Limb (tissue), 2 donors: ENCODE results near the gene SUPT4H1.
A peak's percentile ranks its signal among the peaks of the same experiment; 100 is the strongest.

Source experiments
- DNase-seq, 2 donors: peaks; one replicate each; pipeline ENCODE4 v3.0.0-alpha.2; 2016; ENCODE audit errors: extremely low spot score in 2 of 2

The SUPT4H1 gene

DNA sequence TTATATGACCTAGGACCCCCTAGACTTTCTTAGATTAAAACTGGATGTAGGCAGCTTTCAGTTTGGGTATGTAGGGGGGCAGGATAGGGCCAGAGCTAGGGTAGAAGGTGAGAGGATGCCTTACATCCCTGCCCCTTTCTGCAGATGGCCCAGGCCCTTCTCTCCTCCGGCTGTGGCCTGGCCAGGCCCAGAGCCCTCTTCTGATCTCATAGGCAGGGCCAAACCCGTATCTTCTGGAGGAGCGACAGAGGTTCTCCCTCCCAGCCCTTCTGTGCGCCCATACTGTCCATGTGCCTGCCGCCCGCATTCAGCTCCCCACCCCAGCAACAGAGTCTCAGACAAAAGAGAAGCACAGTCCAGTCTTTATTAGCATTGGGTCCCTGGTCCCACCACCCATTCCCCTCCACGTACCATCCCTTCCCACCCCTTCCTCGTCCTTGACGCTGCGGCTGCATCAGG is 21.4 kb downstream of the SUPT4H1 start:
- DNase-seq, result no peak

GRCh38 chr17:58329810-58330537 is 22.0 kb downstream of the SUPT4H1 start:
- DNase-seq, result no peak

GRCh38 chr17:58329035-58329809 is 22.8 kb downstream of the SUPT4H1 start:
- no peak for DNase-seq

DNA sequence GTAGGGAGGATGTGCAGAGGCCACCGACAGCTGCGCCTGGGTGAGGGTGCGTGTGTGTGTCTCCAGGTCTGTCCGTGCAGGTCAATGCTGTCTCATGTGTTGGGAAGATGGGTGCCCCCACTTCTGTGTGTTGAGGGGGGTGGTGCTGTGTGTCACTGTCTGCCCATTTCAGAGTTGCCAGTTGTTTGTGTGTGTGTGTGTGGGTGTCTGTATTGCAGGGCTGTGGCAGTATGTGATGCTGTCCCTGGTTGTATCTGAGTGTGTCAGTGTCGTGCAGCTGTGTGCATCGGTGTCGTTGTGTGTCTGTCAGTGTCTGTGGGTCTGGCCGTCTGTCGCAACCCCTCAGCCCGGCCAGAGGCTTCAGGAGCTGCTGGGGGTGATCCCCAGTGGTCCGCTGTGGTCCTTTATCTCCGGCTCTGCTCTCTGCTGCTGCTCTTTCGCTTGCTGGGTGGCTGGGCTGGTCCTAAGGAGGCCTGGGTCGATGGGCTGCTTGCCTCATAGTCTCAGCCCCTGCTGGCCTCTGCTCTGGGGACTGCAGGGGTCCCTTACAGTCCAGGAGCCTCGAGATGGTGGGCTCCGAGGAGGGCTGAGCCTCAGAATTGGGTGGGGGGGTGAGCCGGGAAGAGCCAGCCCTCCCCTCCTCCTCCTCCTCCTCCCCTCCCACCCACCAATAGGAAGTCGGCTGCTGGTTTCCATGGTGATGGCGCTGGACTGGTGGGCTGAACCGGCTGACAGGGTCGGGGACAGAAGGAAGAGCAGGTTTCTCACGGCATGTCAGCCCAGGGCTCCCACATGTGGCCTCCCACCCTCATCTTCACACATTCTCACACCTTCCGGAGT is 23.6 kb downstream of the SUPT4H1 start, which contains the start of gene TSPOAP1:
TSS of gene TSPOAP1 (minus strand) at position 601 of the 840 bp plus-strand sequence. CDS start 875 bp downstream, outside the sequence.
- peak in 1 of 2 donors; percentile 79 for DNase-seq

DNA sequence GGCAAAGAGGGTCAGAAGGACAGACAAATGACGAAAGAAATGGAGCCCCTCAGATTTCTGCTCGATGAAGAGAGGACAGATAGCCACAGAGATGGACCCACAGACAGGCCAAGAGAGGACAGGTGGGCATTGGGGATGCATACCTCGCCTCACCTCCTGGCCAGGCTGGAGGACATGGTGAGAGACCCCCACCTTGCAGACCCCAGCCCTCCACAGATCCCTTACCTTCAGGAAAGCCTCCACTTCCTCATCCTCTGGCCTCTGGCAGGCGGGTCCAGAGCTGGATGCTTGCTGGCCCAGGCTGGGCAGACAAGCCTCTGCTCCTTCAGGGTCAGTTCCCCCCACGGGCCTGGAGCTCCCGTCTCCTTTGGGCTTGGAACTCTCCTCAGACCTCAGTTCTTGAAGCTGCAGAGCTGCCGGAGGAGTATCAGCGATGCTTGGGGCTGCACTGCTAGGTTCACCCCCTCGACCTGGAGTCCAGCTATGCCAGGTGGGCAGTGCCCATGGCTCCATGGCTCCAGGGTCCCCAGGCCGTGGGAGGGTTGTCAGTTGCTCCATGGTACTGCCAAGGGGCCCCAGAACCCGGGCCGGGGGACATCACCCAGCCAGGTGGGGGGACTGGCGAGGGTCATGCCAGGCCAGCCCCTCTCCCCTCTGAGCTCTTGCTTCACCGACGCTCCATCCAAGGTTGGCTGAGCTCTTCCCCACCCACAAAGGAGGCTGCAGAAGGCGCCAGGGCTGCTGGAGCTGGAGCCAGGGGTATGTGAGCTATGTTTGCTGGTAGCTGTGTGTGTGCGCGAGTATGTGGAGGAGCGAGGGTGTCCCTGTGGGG is 24.4 kb downstream of the SUPT4H1 start:
- peak in 1 of 2 donors; percentile 27 for DNase-seq

DNA sequence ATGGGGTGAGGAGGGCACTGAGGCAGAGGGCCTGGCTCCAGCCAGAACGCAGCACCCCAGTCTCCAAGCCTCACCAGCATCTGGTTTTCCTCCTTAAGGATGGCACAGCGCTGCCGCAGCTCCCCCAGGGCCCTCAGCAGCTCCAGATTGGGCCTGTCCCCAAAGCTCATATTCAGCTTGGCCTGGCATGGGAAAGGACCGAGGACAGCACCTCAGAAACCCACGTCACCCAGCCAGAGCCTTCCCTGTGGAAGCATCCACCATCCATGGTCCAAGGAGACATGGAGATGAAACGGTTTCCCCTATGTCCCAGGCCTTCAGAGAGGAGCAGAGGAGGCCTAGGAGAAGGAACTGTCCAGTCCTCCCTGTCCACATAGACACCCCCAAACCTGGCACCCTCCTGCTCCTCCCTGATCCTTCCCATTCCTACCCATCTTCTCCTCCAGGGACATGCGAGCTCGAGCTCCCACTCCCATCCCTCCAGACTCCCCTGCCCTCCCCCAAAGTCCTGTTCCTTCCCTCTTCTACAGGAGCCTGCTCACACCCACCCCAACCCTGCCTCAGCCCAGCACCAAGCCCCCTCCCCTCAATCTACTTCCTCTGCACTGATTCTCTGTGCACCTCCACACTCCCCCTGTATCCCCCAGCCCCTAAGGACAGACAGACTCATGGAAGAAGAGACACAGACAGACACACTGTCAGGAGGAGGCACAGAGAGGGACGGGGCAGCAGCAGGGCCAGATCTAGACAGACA is 25.2 kb downstream of the SUPT4H1 start:
- DNase-seq, result no peak

DNA sequence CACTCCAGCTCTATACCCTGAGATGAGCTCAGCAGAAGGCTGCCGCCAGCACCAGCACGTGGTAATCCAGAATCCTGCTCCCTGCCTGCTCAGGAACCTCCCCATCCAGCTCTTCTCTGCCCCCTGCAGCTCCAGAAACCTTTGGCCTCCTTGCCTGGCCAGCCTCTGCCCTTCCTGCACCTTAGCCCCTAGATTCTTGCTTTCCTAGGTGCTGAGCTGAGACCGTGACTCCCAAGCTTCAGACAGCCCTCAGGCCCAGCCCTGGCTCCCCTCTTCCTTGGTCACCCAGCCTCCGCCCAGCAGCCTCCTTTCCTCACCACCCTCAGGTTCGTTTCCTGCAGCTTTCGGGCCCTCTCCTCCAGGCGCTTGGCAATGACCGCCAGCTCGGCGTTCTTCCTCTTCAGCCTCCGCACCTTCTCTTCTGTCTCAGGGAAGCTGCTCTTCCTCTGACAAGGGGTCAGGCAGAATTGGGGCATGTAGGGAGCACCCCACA is 26.0 kb downstream of the SUPT4H1 start:
- peak in 1 of 2 donors; percentile 27 for DNase-seq

DNA sequence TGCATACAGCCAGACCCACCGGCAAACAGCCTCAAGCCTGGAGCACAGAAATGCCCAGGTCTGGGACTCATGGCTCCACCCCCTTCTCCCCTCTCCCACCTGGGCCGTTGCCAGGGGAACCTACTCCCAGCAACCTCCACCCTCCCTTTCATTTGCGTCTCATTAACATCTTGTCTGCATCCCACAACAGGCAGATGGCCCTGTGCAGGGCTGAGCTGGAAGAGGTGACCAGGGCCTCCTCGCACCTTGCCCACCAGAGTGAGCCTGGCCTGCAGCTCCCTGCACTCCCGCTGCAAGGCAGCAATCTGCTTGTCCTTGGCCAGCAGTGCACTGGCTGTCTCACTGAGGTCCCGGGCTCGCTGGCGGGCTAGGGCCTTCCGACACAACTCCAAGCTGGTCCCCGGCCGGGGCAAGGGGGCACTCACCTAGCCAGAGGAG is 26.7 kb downstream of the SUPT4H1 start:
- DNase-seq, result peak in 1 of 2 donors; percentile 59

DNA sequence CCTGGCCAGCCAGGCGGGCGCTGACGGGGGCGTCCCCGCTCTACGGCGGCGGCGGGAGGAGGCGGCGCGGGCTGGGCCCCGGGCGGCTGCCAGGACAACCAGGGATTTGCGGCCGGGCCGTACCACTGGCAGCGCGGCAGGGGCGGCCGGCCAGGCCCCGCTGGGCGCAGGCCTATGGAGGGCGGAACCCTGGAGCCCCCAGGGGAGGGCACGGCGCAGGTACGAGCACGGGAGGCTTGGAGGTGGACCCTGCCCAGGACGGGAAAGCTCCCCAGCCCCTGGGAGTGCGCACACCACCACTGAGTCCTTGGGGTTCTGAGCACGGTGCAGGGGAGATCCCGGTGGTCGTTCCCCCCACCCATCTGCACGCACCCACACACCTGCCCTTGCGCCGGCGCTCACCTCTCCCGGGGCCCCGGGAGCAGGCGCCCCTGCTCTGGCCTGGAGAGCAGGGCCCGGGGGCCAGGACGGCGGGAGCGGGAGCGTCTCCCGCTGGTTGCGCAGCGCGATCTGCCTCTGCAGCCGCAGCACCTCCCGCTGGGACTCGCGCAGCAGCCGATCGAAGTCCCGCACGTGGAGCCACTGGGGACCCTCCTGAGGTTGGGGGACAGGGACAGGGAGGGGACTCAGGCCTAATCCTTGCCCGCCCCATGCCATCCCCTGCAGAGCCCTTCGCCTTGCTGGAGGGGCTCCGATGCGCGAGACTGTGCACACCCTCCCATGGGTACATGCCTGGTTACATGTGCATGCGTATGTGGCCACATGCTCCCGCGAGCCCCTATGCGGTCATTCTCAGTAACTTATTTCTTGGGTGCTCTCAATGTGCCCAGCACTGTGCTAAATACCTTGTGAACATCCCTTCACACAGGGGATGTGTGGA is 27.4 kb downstream of the SUPT4H1 start:
- peak; percentile 32 to 75 for DNase-seq

GRCh38 chr17:58324056-58324408 is 28.0 kb downstream of the SUPT4H1 start:
- no peak for DNase-seq

DNA sequence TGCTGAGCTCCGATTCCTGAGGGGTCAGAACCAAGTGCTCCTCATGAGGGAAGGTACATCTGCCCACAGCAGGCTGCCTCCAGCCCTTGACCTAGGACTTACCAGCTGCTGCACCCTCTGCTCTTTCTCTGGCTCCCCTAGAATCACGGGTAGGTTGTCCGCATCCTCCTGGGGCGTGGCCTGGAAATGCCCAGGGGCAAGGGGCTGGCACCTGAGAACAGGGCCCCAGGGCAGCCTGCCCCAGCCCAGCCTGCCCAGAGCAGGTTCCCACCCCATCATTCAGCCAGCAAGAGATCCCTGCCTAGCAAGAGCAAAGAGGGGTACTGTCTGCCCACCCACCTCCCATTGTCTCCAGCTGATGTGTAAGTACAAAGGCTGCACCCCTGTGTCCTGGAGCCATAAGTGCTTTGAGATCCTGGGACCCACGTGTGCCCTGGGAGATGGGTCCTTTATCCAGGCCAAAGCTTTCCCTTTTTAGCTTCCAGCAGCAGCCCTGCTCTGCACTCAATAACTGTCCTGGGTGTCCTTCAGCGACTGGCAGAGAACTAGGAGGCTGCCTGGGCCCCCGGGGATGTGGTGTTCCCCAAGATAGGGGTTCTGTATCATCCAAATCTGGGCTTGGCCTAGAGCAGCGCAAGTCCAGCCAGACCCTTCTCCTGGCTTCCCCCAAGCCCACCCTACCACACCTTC is 28.5 kb downstream of the SUPT4H1 start:
- DNase-seq, result no peak

DNA sequence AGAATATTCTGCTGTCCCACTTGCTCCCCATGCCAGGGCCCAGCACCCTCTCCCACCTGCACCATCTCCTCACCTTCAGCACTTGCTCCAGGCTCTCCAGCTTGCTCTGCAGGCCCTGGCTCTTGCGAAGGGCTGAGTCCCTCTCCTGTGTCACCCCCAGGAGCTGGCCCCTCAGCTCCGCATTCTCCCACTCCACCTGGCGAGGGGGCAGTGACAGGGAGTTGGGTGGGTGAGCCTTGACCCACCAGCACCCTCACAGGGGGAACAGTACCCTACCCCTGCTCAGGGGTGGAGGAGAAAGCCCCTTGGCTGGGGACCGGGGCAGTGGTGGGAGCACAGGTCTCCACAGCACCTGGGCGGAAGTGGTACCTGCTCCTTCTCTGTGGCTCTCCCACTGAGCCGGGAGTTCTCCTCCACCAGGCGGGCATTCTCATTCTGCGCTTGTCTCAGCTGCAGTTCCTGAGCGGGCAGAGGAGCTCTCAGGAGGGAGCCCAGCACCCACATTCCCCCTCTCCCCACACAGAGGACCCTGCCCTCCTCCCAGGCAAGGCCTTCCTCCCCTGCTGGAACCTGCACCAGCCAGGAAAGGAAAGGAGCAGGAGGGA is 29.3 kb downstream of the SUPT4H1 start:
- DNase-seq, result no peak

- no peak for DNase-seq
Observed at GRCh38 chr17:58321571-58322525, 30.2 kb downstream of the SUPT4H1 start.

- DNase-seq, result no peak
Observed at GRCh38 chr17:58320570-58321323, 31.3 kb downstream of the SUPT4H1 start.

GRCh38 chr17:58320163-58320558 is 31.8 kb downstream of the SUPT4H1 start:
- no peak for DNase-seq
